ENCODE measurements around the gene PPIL6. TPM values are rescaled to one million over a fixed set of nuclear protein-coding genes. Genes with fewer than 3 reads are reported as not detected.

Gene PPIL6
- 1 to 10 TPM in 1 of 2 donors, under 1 TPM in 1; 0.58 to 2.0 TPM for total RNA-seq
- long read RNA-seq, partial matches to known transcripts = 0 of 1 reads
- long read RNA-seq, other reads (novel, unspliced or antisense) = 1 of 1 reads

- DNase-seq (peak; percentile 83 to 89), ATAC-seq (peak; percentile 87)
- intact Hi-C loops (cut with DNase I, micrococcal nuclease) = no loop called here
These were observed at the start of gene PPIL6, which contains the start of gene SMPD2 for GRCh38 chr6:109440331-109441068. PPIL6 (minus strand) TSS chr6:109440628; CDS start chr6:109440590, 38 bp downstream. SMPD2 (plus strand) TSS chr6:109440724; CDS start chr6:109441122, 398 bp downstream.

- intact Hi-C loops (cut with DNase I, micrococcal nuclease) = no loop called here
- ATAC-seq = no peak
- DNase-seq = no peak
These were observed 47.6 kb upstream of the PPIL6 start for GRCh38 chr6:109488001-109488400.

DNA sequence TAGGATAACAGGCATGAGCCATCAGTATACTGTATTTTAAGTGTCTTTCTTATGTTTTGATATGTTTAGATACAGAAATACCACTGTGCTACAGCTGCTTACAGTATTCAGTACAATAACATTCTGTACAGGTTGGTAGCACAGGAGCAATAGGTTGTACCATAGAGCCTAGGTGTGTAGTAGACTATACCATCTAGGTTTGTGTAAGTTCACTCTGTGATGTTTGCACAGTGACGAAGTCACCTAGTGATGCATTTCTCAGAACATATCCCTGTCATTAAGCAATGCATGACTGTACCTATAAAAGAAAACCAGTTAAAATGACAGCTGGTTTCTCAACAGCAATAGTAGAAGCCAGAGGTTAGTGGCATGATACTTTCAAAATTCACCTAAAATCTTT is 45.6 kb upstream of the PPIL6 start:
- intact Hi-C loops (cut with DNase I, micrococcal nuclease) = no loop called here
- DNase-seq = peak in 1 of 2 donors; percentile 41
- ATAC-seq = peak; percentile 64

GRCh38 chr6:109485266-109485935 is 45.0 kb upstream of the PPIL6 start:
- ATAC-seq (no peak), DNase-seq (no peak)
- intact Hi-C loops (cut with DNase I, micrococcal nuclease) = no loop called here

DNA sequence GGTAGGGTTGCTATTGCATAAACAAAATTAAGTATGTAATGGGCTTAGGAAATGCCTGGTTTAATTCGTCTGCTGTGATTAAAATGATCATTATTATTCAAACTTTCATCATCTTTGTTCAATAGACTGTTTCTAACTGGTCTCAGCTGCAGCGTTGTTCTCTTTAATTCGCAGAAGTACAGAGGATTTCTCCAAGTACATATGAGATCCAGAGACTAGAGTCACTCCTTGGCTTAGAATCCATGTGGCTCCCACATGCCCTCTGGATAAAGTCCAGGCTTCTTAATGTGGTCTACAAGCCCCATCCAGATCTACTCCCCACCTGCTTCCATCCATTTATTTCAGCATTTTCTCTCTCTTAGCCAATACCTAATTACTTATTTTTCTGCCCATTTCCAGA is 43.7 kb upstream of the PPIL6 start:
- intact Hi-C loops (cut with DNase I, micrococcal nuclease) = no loop called here
- ATAC-seq (no peak), DNase-seq (no peak)

GRCh38 chr6:109483735-109484057 is 43.3 kb upstream of the PPIL6 start:
- intact Hi-C loops (cut with DNase I, micrococcal nuclease) = no loop called here
- ATAC-seq = no peak
- no peak for DNase-seq

- intact Hi-C loops (cut with DNase I, micrococcal nuclease) = no loop called here
- ATAC-seq (peak; percentile 85), DNase-seq (peak; percentile 90 to 93)
These were observed 42.7 kb upstream of the PPIL6 start, which contains the start of gene ZBTB24 for GRCh38 chr6:109482905-109483734. ZBTB24 (minus strand) TSS chr6:109483219; CDS start chr6:109482026, 1,193 bp downstream.

DNA sequence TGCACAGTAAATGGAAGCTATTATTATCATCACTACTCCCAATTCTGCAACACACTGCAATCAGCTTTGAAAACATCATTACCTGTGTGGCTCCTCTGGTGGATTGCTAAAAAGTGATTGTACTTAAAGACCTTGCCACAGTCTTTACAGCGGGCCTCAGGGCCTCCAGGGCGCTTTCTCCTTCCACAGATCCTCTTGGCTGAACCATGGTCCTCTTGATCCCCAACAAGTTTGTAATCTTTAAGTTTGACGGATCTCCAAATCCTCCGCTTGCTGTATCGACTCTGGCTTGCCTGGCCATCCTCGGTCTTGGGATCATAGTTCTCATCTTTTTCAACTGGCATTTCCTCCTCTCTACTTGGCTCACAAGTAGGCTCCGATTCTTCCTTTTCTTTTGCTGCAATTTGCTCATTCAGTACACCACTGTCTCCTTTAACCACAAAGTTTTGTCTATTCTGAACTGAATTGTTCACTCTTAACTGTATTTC is 40.6 kb upstream of the PPIL6 start:
- ATAC-seq (no peak), DNase-seq (no peak)
- intact Hi-C loops (cut with DNase I, micrococcal nuclease) = no loop called here

DNA sequence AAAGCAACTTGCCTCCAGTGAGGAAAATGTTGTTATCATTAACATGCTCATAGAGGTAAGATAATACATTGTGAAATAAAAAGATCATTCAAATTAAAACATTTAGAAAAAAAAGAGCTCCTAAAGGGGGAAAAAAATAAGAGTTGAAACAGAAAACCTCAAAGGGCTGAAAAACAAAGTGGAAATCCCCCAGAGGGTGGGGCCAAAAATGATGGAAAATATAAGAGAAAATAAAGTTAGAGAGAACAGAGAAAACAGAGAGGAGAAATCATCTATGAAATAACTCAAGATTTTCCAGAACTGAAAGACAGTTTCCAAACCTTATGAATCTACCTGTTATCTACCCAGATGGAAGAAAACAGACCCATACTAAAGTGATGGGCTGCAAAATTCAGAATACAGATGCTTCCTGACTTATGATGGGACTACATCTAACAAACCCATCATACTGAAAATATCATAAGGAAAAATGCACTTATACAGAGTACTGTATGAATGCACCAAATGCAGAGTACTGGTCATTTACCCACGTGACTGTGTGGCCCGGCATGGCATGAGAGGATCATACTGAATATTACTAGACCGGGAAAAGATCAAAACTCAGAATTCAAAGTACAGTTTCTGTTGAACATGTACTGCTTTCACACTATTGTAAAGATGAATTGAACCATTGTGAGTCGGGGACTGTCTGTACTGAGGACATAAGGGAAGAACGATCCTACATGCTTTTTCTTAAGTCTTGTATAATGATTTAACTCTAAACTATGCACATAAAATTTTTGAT is 38.6 kb upstream of the PPIL6 start:
- DNase-seq (no peak), ATAC-seq (no peak)
- intact Hi-C loops (cut with DNase I, micrococcal nuclease) = no loop called here

DNA sequence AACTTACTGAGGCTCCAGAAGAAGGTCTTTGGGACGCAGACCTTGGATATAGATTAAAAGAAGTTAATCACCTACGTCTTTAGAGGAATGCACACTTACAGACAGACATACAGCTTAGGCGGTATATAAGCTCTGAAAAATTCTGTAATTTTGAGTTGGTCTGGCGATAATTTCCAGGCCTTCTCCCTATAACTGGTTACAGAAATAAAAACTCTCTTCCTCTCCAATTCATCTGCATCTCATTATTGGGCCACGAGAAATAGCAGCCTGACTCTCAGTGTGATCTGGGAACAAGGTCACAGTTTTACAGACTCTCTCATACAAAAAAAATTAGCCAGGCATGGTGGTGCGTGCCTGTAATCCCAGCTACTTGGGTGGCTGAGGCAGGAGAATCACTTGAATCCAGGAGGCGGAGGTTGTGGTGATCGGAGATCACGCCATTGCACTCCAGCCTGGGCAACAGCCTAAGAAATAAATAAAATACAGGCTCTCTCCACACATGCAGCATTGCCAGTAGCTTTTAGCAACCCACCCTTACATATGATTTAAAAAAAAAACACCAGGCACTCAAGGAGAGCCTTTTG is 37.9 kb upstream of the PPIL6 start:
- ATAC-seq = no peak
- intact Hi-C loops (cut with DNase I, micrococcal nuclease) = no loop called here

GRCh38 chr6:109477725-109478124 is 37.3 kb upstream of the PPIL6 start:
- DNase-seq = no peak
- intact Hi-C loops (cut with DNase I, micrococcal nuclease) = no loop called here
- no peak for ATAC-seq

More for the DNA sequence above, 37.9 kb upstream of the PPIL6 start:
- DNase-seq = no peak

DNA sequence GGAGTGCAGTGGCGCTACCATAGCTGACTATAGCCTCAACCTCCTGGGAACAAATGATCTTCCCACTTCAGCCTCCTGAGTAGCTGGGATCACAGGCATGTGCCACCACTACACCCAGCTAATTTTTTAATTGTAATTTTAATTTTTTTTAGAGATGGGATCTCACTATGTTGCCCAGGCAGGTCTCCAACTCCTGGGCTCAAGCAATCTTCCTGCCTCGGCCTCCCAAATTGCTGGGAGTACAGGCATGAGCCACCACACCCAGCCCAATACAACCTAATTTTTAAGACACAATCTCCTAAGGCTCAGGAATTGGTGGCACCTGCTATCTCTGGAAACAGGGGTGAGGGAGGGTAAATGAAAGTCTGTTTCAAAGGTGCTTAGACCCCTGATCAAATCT is 36.8 kb upstream of the PPIL6 start:
- no peak for DNase-seq
- ATAC-seq = no peak
- intact Hi-C loops (cut with DNase I, micrococcal nuclease) = no loop called here

- ATAC-seq = no peak
These were observed 35.2 kb upstream of the PPIL6 start for GRCh38 chr6:109475625-109476024.

GRCh38 chr6:109474995-109475394 is 34.6 kb upstream of the PPIL6 start:
- intact Hi-C loops (cut with DNase I, micrococcal nuclease) = no loop called here

More at GRCh38 chr6:109475625-109476024, 35.2 kb upstream of the PPIL6 start:
- intact Hi-C loops (cut with DNase I, micrococcal nuclease) = no loop called here
- no peak for DNase-seq

GRCh38 chr6:109473120-109473519 is 32.7 kb upstream of the PPIL6 start:
- ATAC-seq (no peak), DNase-seq (no peak)
- intact Hi-C loops (cut with DNase I, micrococcal nuclease) = no loop called here

More at GRCh38 chr6:109474995-109475394, 34.6 kb upstream of the PPIL6 start:
- no peak for DNase-seq
- ATAC-seq = no peak

DNA sequence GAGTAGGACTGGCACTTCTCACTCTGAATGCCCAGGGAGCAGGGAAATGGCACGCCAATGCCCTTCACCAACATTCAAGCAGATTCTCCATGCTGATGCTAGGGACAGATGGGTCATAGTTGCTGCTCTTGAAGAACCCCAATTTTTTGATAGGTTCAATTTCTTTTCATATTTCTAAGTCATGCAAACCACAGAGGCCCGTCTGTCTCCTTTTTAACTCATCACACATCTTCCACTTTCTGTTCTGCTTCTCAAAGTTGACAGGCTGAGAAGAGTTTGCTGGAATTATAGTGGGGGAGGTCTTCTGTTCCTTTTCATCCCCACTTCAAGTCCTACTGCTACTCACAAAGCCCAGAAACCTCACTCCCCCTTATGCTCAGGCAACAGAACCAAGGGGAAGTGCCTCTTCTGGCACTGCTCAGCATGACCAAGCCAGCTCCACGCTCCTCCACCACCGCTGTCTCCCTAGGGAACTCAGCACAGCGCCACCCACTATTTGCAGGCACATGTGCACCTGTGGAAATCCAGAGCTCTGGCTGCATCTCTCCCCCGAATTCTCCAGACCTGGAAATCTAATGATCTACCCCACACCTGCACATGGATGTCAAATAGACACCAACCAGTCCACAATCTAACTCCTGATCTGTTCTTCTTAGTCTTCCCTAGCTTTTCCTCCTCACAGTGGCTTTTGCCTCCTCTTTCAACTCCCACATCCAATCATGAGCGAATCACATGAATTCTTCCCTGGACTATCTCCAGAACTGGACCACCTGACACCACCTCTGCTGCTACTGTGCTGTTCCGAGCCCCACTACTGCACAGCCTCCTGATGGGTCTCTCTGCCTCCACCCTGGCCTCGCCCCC is 31.9 kb upstream of the PPIL6 start:
- no peak for DNase-seq
- intact Hi-C loops (cut with DNase I, micrococcal nuclease) = no loop called here
- no peak for ATAC-seq
